ENCODE data around the gene ABHD16B. TPM values are rescaled to one million over a fixed set of nuclear protein-coding genes. Genes with fewer than 3 reads are reported as not detected.

ABHD16B gene
- total RNA-seq, 3 donors from 2014 or later = not detected

- peaks cover 2% of the 10 kb centered on the region for H3K36me3 ChIP-seq (ENCODE audit: low read depth)
- ATAC-seq = no peak
- no peak overlapping the region for H3K4me3 ChIP-seq
- H3K4me1 ChIP-seq (ENCODE audit: low read depth) = no peaks in the 10 kb centered on the region
- no peak for TF ChIP-seq CTCF (IDR thresholded peaks at IDR 0.05)
- intact Hi-C loops (cut with DNase I, micrococcal nuclease) = no loop called here
- no peak for DNase-seq
- no peaks in the 10 kb centered on the region for H3K9me3 ChIP-seq
Measured at GRCh38 chr20:63882257-63883200, 21.2 kb downstream of the ABHD16B start.

GRCh38 chr20:63883201-63883593, 21.9 kb downstream of the ABHD16B start:
- peaks cover 2% of the 10 kb centered on the region for H3K36me3 ChIP-seq (ENCODE audit: low read depth)
- intact Hi-C loops (cut with DNase I, micrococcal nuclease) = no loop called here

GRCh38 chr20:63884506-63885263, 23.4 kb downstream of the ABHD16B start:
- Histone ChIP-seq H3K9me3 (no peaks in the 10 kb centered on the region), H3K4me1 (ENCODE audit: low read depth) (no peaks in the 10 kb centered on the region), H3K36me3 (ENCODE audit: low read depth) (peaks cover 2% of the 10 kb centered on the region), H3K4me3 (no peak overlapping the region)
- TF ChIP-seq CTCF (IDR thresholded peaks at IDR 0.05) = no peak
- intact Hi-C loops (cut with DNase I, micrococcal nuclease) = no loop called here
- DNase-seq = no peak
- no peak for ATAC-seq

More at GRCh38 chr20:63883201-63883593, 21.9 kb downstream of the ABHD16B start:
- Histone ChIP-seq H3K4me3 (no peak overlapping the region), H3K9me3 (no peaks in the 10 kb centered on the region), H3K4me1 (ENCODE audit: low read depth) (no peaks in the 10 kb centered on the region)
- no peak for TF ChIP-seq CTCF (IDR thresholded peaks at IDR 0.05)
- no peak for DNase-seq
- ATAC-seq = no peak

- H3K4me1 ChIP-seq (ENCODE audit: low read depth) = no peaks in the 10 kb centered on the region
- no peak overlapping the region for H3K4me3 ChIP-seq
- peaks cover 2% of the 10 kb centered on the region for H3K36me3 ChIP-seq (ENCODE audit: low read depth)
- no peaks in the 10 kb centered on the region for H3K9me3 ChIP-seq
- intact Hi-C loops (cut with DNase I, micrococcal nuclease) = no loop called here
- DNase-seq = no peak
- peak; percentile 56 for ATAC-seq
- TF ChIP-seq CTCF (IDR thresholded peaks at IDR 0.05) = no peak
Measured at GRCh38 chr20:63885264-63886053, 24.2 kb downstream of the ABHD16B start.

- intact Hi-C loops (cut with DNase I, micrococcal nuclease) = no loop called here
- Histone ChIP-seq H3K36me3 (ENCODE audit: low read depth) (peaks cover 7% of the 10 kb centered on the region), H3K9me3 (no peaks in the 10 kb centered on the region), H3K4me1 (ENCODE audit: low read depth) (no peaks in the 10 kb centered on the region), H3K4me3 (no peak overlapping the region)
- DNase-seq (no peak), ATAC-seq (no peak)
- no peak for TF ChIP-seq CTCF (IDR thresholded peaks at IDR 0.05)
Measured at GRCh38 chr20:63886054-63886419, 24.7 kb downstream of the ABHD16B start.

Measured in mucosa of descending colon (tissue), 3 donors.